Measurements from ENCODE around the gene PLEKHO2.
A peak's percentile ranks its signal among the peaks of the same experiment; 100 is the strongest.

- TF ChIP-seq CTCF (IDR thresholded peaks at IDR 0.05; ENCODE audit: extremely low read depth in 1 of 2, insufficient read depth in 1 of 2, low read depth in 1 of 2, low read length in 2 of 2) = peak; percentile 94 to 97
- no peak for TF ChIP-seq MAX (IDR thresholded peaks at IDR 0.05; ENCODE audit: insufficient read depth, insufficient read length)
These were observed 31.8 kb upstream of the PLEKHO2 start for GRCh38 chr15:64809649-64810496.
